Measurements from ENCODE around the gene FOXRED2.

DNA sequence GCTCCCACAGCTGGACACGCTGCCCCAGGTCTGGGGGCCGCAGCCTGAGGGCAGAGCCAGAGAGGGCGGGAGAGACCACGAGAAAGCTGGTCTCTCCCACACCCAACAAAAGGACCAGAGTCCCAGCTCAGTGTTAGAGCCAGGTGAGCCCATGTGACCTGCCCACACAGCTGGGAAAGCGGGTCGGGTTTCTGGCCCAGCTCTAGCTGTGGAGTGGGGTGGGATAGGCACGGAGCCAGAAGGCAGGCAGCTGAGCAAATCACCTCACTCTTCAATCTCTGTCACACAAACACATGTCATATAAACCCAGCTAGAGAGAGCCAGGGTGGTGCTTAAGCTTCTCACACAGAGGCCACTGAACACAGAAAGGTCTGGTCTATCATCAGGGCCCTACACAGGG, 29.9 kb upstream of the FOXRED2 start:
- TF ChIP-seq, protein P1, sequence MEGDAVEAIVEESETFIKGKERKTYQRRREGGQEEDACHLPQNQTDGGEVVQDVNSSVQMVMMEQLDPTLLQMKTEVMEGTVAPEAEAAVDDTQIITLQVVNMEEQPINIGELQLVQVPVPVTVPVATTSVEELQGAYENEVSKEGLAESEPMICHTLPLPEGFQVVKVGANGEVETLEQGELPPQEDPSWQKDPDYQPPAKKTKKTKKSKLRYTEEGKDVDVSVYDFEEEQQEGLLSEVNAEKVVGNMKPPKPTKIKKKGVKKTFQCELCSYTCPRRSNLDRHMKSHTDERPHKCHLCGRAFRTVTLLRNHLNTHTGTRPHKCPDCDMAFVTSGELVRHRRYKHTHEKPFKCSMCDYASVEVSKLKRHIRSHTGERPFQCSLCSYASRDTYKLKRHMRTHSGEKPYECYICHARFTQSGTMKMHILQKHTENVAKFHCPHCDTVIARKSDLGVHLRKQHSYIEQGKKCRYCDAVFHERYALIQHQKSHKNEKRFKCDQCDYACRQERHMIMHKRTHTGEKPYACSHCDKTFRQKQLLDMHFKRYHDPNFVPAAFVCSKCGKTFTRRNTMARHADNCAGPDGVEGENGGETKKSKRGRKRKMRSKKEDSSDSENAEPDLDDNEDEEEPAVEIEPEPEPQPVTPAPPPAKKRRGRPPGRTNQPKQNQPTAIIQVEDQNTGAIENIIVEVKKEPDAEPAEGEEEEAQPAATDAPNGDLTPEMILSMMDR (conservative IDR thresholded peaks at IDR 0.05; ENCODE audit: low read depth, low read length): no peak
- no peak for TF ChIP-seq EZH2 (IDR thresholded peaks at IDR 0.05; ENCODE audit: borderline replicate concordance, low read depth, low read length, poor library complexity, severe bottlenecking)
